CD14-positive monocyte (primary cell): ENCODE results near the gene ATG4B. TPM values are rescaled to one million over a fixed set of nuclear protein-coding genes. Genes with fewer than 3 reads are reported as not detected.

Source experiments
- DNase-seq, 3 donors: peaks; one replicate each; pipeline ENCODE4 v3.0.0-alpha.2; 2011 to 2022
- H2AFZ ChIP-seq: 2 replicates; pipeline ENCODE4 v1.6.0; 2012; ENCODE audit warnings: mild to moderate bottlenecking, low read depth, low read length, inconsistent platforms; ENCODE audit not compliant: insufficient read depth, poor library complexity, severe bottlenecking
- H3K27ac ChIP-seq, 2 donors: 1 replicate in 1 of 2; 2 replicates in 1 of 2; pipeline ENCODE4 v1.5.1; 2012 to 2013; ENCODE audit warnings: low read length in 2 of 2, control low read depth in 1 of 2, inconsistent platforms in 1 of 2, low read depth in 1 of 2, mild to moderate bottlenecking in 1 of 2
- H3K27me3 ChIP-seq, 2 donors: one replicate each; pipeline versions ENCODE4 v1.6.0 to v1.6.1; 2011 to 2013; ENCODE audit warnings: low read length in 2 of 2; ENCODE audit not compliant: control insufficient read depth in 2 of 2, insufficient read depth in 2 of 2
- H3K36me3 ChIP-seq, 2 donors: replicated peaks in 1 of 2; 1 replicate in 1 of 2; 2 replicates in 1 of 2; pipeline versions ENCODE4 v1.5.1 to v1.6.1; 2012 to 2013; ENCODE audit warnings: low read length in 2 of 2, control low read depth in 1 of 2, inconsistent platforms in 1 of 2, mild to moderate bottlenecking in 1 of 2; ENCODE audit not compliant: insufficient read depth in 2 of 2, control insufficient read depth in 1 of 2
- H3K4me1 ChIP-seq, 2 donors: 1 replicate in 1 of 2; 2 replicates in 1 of 2; pipeline versions ENCODE4 v1.5.1 to v1.6.1; 2012 to 2013; ENCODE audit warnings: low read length in 2 of 2, control low read depth in 1 of 2, inconsistent platforms in 1 of 2, mild to moderate bottlenecking in 1 of 2, moderate library complexity in 1 of 2; ENCODE audit not compliant: insufficient read depth in 2 of 2, control insufficient read depth in 1 of 2
- H3K4me2 ChIP-seq: replicated peaks from 2 replicates; pipeline ENCODE3; 2012; ENCODE audit warnings: low read length, moderate library complexity, mild to moderate bottlenecking; ENCODE audit not compliant: poor library complexity, severe bottlenecking; ENCODE audit errors: extremely low read depth
- H3K4me3 ChIP-seq, 3 experiments: fragments of 200-600 bp in 1 of 3; sonication (generic) in 1 of 3; replicated peaks in 1 of 3; 1 replicate in 2 of 3; 2 replicates in 1 of 3; pipeline ENCODE4 v1.5.1; 2011 to 2013; ENCODE audit warnings: low read length in 3 of 3, mild to moderate bottlenecking in 3 of 3, control low read depth in 2 of 3, low read depth in 2 of 3, inconsistent platforms in 1 of 3, moderate library complexity in 1 of 3
- H3K79me2 ChIP-seq: 2 replicates; pipeline ENCODE4 v1.6.0; 2012; ENCODE audit warnings: mild to moderate bottlenecking, control low read depth, inconsistent platforms, low read length, moderate library complexity; ENCODE audit not compliant: insufficient read depth
- H3K9ac ChIP-seq: 2 replicates; pipeline ENCODE4 v1.6.0; 2017; ENCODE audit warnings: low read length, mild to moderate bottlenecking; ENCODE audit not compliant: insufficient read depth, poor library complexity, severe bottlenecking
- H3K9me3 ChIP-seq, 2 donors: replicated peaks in 1 of 2; 1 replicate in 1 of 2; 2 replicates in 1 of 2; pipeline versions ENCODE4 v1.5.1 to v1.6.1; 2012 to 2013; ENCODE audit warnings: low read length in 2 of 2, control low read depth in 1 of 2; ENCODE audit not compliant: control insufficient read depth in 1 of 2, insufficient read depth in 1 of 2
- H4K20me1 ChIP-seq: 2 replicates; pipeline ENCODE4 v1.6.0; 2012; ENCODE audit warnings: mild to moderate bottlenecking, low read length, control low read depth, moderate library complexity; ENCODE audit not compliant: insufficient read depth
- H3K27ac Mint-ChIP-seq, 7 donors: one replicate each; pipeline ENCODE4 v1.8.0; 2020; ENCODE audit warnings: mild to moderate bottlenecking in 7 of 7, mixed read lengths in 7 of 7, moderate library complexity in 6 of 7, inconsistent platforms in 2 of 7
- H3K27me3 Mint-ChIP-seq, 3 donors: one replicate each; pipeline ENCODE4 v1.8.0; 2021 to 2022; ENCODE audit warnings: low read depth in 3 of 3, mild to moderate bottlenecking in 3 of 3, mixed read lengths in 3 of 3, moderate library complexity in 3 of 3, inconsistent platforms in 1 of 3
- H3K36me3 Mint-ChIP-seq, 2 donors: one replicate each; pipeline ENCODE4 v1.8.0; 2020; ENCODE audit warnings: mixed read lengths in 2 of 2, inconsistent platforms in 1 of 2, mild to moderate bottlenecking in 1 of 2
- H3K4me1 Mint-ChIP-seq: one replicate; pipeline ENCODE4 v1.8.0; 2020; ENCODE audit warnings: mild to moderate bottlenecking, mixed read lengths
- H3K4me3 Mint-ChIP-seq, 2 donors: one replicate each; pipeline ENCODE4 v1.8.0; 2020; ENCODE audit warnings: mild to moderate bottlenecking in 2 of 2, mixed read lengths in 2 of 2, moderate library complexity in 1 of 2
- H3K9me3 Mint-ChIP-seq, 7 donors: one replicate each; pipeline ENCODE4 v1.8.0; 2020 to 2022; ENCODE audit warnings: mixed read lengths in 7 of 7, mild to moderate bottlenecking in 6 of 7, moderate library complexity in 6 of 7, inconsistent platforms in 2 of 7
- WGBS: methylation state at CpG from one replicate; pipeline ENCODE4 v1.1.5; 2013; ENCODE audit warnings: missing lambda C conversion rate; ENCODE audit not compliant: insufficient coverage; 5-methylcytosine and 5-hydroxymethylcytosine counted together
- intact Hi-C, 2 donors: fragments of 100-400 bp; cut with micrococcal nuclease; formaldehyde crosslinking; loops; one replicate each; pipeline versions ENCODE4 v1.15.0 to v1.15.1; 2023
- polyA plus RNA-seq, 3 donors: library from polyadenylated mRNA; depleted of rRNA in 1 of 3; unstranded in 2 of 3; stranded (reverse) in 1 of 3; fragments of 300-500 nt in 2 of 3; fragments of >200 nt in 1 of 3; fragmentation: Illumina TruSeq in 2 of 3; gene quantifications; 1 replicate in 2 of 3; 2 replicates in 1 of 3; pipeline ENCODE4 v1.2.3, GENCODE V29; 2012 to 2021
- TF ChIP-seq, protein P1 (sequence below): fragments of 200-600 bp; IDR thresholded peaks from one replicate; pipeline ENCODE4 v1.8.0; 2022; ENCODE audit warnings: antibody characterized with exemption, mild to moderate bottlenecking

Gene ATG4B
- polyA plus RNA-seq, 3 donors = 54.5 to 202 (median 58.9) TPM

DNA sequence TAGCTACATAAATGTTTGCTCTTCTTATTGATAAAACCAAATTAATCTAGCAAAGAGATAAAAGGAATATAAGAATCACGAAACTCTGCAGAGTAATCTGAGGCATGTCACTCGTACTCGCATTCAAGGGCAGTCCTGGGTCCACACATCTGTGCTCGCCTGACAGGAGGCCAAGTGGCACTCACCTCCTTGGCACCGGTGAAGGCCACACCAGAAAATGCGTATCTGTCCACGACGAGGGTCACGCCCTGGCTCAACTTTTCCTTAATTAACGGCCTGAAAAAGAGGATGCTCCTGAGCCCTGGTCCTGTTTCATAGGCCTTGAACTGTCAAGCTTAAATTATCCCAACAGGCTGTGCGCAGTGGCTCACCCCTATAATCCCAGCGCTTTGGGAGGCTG, 42.6 kb downstream of the ATG4B start:
- peaks cover 20% of the 10 kb centered on the region for H3K79me2 ChIP-seq
- no peak overlapping the region for H3K4me3 ChIP-seq
- H3K36me3 ChIP-seq = peaks cover 45 to 90% of the 10 kb centered on the region in 2 donors
- intact Hi-C loops = loop anchor here (10.0 kb wide), 1 partner anchor 55 kb away; the partner anchor contains the start of gene D2HGDH (in 2 of the 2)
- H3K4me1 Mint-ChIP-seq = no peaks in the 10 kb centered on the region
- H4K20me1 ChIP-seq = no peaks in the 10 kb centered on the region
- no peak overlapping the region for H3K27ac ChIP-seq
- H3K4me3 Mint-ChIP-seq = no peak overlapping the region
- no peak overlapping the region for H3K27ac Mint-ChIP-seq
- no peaks in the 10 kb centered on the region for H3K4me1 ChIP-seq
- DNase-seq = no peak
- TF ChIP-seq, protein P1, sequence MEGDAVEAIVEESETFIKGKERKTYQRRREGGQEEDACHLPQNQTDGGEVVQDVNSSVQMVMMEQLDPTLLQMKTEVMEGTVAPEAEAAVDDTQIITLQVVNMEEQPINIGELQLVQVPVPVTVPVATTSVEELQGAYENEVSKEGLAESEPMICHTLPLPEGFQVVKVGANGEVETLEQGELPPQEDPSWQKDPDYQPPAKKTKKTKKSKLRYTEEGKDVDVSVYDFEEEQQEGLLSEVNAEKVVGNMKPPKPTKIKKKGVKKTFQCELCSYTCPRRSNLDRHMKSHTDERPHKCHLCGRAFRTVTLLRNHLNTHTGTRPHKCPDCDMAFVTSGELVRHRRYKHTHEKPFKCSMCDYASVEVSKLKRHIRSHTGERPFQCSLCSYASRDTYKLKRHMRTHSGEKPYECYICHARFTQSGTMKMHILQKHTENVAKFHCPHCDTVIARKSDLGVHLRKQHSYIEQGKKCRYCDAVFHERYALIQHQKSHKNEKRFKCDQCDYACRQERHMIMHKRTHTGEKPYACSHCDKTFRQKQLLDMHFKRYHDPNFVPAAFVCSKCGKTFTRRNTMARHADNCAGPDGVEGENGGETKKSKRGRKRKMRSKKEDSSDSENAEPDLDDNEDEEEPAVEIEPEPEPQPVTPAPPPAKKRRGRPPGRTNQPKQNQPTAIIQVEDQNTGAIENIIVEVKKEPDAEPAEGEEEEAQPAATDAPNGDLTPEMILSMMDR = no peak
- no peaks in the 10 kb centered on the region for H3K9me3 ChIP-seq
- no peaks in the 10 kb centered on the region for H3K27me3 ChIP-seq
- H3K9me3 Mint-ChIP-seq = no peaks in the 10 kb centered on the region
- WGBS = 96% methylated on average over 12 of the region's 12 CpGs
- peaks cover 0 to 2% (median 0%) of the 10 kb centered on the region in 3 donors for H3K27me3 Mint-ChIP-seq
- no peak overlapping the region for H2AFZ ChIP-seq
- H3K9ac ChIP-seq = no peak overlapping the region
- H3K36me3 Mint-ChIP-seq = peaks cover 55 to 81% of the 10 kb centered on the region in 2 donors
- no peak overlapping the region for H3K4me2 ChIP-seq

DNA sequence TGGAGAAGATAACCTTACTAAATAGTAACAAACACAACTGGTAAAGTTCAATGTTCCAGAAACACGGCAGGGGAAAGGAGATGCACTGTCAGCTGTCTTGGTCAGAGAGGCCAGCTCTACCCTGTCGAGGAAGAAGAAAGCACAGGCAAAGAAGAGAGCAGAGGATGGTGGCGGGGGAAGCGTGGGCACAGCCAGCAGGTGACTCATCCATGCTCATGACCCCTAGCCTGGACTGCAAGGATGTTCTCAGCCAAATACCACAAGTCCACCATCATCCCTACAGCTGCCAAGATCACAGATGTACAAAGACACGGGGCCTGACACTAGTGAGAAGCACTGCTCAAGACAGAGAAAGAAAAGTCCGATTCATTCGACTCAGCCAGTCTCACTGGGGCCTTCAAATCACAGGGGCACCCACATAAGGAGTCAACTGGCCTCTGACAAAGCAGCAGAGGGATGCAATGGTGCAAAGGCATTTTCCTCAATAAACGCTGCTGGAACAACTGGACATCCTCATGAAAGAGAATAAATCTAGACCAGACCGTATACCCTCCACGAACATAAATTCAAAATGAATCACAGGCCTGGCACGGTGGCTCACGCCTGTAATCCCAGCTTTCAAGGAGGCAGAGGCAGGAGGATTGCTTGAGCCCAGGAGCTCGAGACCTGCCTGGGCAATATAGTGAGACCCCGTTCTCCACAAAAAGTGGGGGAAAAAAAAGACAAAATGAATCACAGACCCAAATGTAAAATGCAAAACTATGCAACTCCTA, 43.5 kb downstream of the ATG4B start:
- TF ChIP-seq, protein P1 = no peak
- H3K79me2 ChIP-seq = peaks cover 29% of the 10 kb centered on the region
- peaks cover 6 to 7% of the 10 kb centered on the region in 2 donors for H3K4me1 ChIP-seq
- no peaks in the 10 kb centered on the region for H3K27me3 ChIP-seq
- H3K9ac ChIP-seq = no peak overlapping the region
- Mint-ChIP-seq H3K36me3 (peaks cover 51 to 71% of the 10 kb centered on the region in 2 donors), H3K9me3 (no peaks in the 10 kb centered on the region), H3K27ac (peak overlapping the region in 2 of 7 donors; percentile 1 to 4), H3K4me3 (no peak overlapping the region), H3K4me1 (peaks cover 7% of the 10 kb centered on the region), H3K27me3 (peaks cover 0 to 2% (median 0%) of the 10 kb centered on the region in 3 donors)
- no peaks in the 10 kb centered on the region for H4K20me1 ChIP-seq
- H3K4me3 ChIP-seq = no peak overlapping the region
- no peak overlapping the region for H3K4me2 ChIP-seq
- WGBS = 88% methylated on average over 8 of the region's 14 CpGs
- H3K36me3 ChIP-seq = peaks cover 40 to 81% of the 10 kb centered on the region in 2 donors
- intact Hi-C loops = loop anchor here (10.0 kb wide), 1 partner anchor 54 kb away; the partner anchor contains the start of gene D2HGDH (in 2 of the 2)
- H2AFZ ChIP-seq = no peak overlapping the region
- H3K27ac ChIP-seq = no peak overlapping the region
- no peaks in the 10 kb centered on the region for H3K9me3 ChIP-seq
- DNase-seq = no peak
